GM23248 (cell line): Measurements from ENCODE around the gene CDK16.

Experiments used
- EZH2 ChIP-seq: fragments of 200-600 bp; sonication (generic); IDR thresholded peaks from 2 replicates; pipeline ENCODE4 v1.6.1; 2018; ENCODE audit warnings: antibody characterized with exemption, mild to moderate bottlenecking; ENCODE audit not compliant: insufficient read depth, poor library complexity, severe bottlenecking
- EZH2phosphoT487 ChIP-seq: fragments of 200-600 bp; sonication (generic); IDR thresholded peaks from 2 replicates; pipeline ENCODE4 v1.6.1; 2018; ENCODE audit warnings: antibody characterized with exemption, moderate library complexity, mild to moderate bottlenecking, low read depth; ENCODE audit not compliant: insufficient read depth

- TF ChIP-seq EZH2phosphoT487 (no peak), EZH2 (no peak)
Observed at GRCh38 chrX:47182106-47182700, 36.3 kb upstream of the CDK16 start.
